HG03469 (cell line): Measurements from ENCODE around the gene RPS6KA5.
"Not testable (repeated sequence)": the region's sequence is repeated elsewhere in the genome, so short reads cannot be mapped to it uniquely, and the experiment has no call there.

ENCODE experiments used
- ATAC-seq: cut with Tn5 transposase; IDR thresholded peaks from one replicate; pipeline ENCODE4 v1.9.1; 2021; ENCODE audit warnings: mild to moderate bottlenecking, moderate library complexity, moderate number of reproducible peaks; ENCODE audit not compliant: unreplicated experiment

RPS6KA5 gene

DNA sequence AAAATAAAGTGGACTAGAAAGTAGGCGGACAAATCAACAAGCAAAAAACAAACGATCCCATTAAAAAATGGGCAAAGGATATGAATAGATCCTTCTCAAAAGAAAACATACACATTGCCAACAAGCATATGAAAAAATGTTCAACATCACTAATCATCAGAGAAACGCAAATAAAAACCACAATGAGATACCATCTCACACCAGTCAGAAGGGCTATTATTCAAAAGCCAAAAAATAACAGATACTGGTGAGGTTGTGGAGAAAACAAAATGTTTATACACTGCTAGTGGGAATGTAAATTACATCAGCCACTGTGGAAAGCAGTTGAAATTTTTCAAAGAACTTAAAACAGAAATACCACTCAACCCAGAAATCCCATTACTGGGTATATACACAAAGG lies 70.3 kb downstream of the RPS6KA5 start:
- ATAC-seq: no peak

DNA sequence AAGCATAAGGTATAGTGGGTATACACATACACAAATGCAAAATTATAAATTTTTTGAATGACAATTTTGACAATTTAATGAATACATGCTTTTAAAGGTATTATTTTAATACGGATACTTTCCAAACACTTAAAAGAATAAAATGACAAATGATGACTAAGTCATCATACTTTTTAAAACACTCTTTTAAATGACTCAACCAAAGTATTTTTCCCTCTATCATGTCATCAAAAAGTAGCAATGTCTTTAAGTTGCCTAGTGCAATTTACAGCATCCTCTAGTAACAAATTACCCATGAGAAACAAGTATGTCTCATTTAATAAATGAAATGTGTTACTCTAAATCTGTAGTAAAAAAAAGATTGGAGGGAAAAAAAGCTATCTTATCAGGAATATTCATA lies 73.3 kb downstream of the RPS6KA5 start:
- no peak for ATAC-seq

DNA sequence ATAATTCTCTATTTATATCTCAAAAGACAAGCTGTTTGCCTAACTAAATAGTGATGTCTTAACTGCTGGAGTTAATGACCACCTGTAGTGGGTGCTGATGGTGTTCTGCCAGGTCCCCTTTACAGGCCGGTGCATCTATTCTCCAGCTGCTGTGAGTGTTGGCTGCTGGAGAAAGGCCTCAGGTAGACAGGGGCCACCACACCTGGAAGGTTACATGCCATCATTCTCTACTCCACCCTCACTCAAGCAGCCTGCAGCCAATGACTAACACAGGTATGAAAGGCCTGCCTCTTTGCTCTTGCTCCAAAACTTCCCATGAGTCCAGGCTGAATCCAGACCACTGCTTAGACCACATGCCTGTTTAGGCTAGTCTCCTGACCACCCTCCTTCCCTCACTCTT lies 73.9 kb downstream of the RPS6KA5 start:
- no peak for ATAC-seq

DNA sequence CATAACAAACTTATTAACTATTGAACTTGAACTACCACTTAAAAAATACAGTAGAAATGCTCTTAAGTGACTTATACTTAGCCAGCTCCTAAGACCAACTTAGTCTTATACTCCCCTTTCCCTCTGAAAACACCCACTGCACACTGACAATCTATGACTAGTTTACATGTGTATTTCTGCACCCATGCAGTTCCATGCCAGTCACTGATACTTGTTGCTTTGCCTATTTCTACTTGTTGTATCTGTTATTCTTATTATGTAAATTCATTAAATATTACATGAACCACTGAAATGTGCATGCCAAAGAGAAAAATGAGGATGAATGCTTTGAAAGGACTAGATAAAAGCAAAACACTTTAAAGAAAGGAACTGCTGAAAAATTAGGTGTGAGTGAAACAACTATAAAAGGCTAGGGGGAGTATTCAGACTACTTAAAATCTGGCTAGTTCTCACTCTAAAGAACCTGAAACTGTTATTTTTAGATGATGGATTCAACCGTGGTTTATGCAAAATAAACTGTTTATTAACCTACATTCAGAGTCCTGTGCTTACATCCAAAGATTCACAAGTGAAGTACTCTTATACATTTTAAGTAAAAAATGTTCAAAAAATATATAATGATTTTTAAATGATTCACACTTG lies 74.7 kb downstream of the RPS6KA5 start:
- peak; percentile 70 for ATAC-seq

DNA sequence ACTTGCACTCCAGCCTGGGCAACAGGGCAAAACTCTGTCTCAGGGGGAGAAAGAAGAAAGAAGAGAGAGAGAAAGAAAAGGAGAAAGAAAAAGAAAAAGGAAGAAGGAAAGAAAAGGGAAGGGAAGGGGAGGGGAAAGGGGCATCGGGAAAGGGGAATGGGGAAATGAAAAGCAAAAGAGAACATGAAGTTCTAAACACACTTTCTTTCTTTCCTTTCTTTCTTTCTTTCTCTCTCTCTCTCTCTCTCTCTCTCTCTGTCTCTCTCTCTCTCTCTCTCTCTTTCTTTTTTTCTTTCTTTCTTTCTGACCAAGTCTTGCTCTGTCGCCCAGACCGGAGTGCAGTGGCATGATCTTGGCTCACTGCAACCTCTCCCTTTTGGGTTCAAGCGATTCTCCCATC lies 76.9 kb downstream of the RPS6KA5 start:
- ATAC-seq: no peak

DNA sequence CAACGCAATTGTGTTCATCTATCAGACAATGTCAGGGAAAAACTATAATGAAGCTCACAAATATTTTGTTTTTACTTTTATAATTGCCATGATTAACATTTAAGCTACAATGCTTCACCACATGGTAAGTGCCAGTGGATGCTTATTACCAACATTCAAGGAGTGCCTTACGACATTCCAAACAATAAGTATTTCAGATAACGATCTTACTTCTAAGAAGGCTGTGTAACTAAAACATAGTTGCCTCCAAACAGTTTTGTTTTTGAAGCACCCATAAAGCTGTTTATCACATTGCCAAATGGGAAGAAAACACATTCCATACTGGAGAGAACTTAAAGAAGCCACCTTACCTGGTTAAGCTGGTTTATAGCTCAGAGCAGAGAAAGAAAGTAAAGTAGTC lies 78.8 kb downstream of the RPS6KA5 start:
- ATAC-seq: no peak

DNA sequence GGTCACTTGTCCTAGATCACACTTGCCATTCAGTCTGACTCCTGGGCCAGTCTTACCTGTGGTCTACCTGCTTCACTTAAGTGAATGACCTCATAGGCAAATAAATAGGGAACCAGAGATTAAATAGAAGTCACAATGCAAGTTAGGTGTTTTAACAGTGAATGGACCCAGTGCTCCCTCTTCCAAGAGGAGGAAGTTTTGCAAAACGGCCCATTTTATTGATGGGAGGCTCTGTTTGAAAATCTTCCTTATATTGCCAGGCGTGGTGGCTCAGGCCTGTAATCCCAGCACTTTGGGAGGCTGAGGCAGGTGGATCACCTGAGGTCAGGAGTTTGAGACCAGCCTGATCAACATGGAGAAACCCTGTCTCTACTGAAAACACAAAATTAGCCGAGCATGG lies 79.8 kb downstream of the RPS6KA5 start:
- ATAC-seq: not testable (repeated sequence)

DNA sequence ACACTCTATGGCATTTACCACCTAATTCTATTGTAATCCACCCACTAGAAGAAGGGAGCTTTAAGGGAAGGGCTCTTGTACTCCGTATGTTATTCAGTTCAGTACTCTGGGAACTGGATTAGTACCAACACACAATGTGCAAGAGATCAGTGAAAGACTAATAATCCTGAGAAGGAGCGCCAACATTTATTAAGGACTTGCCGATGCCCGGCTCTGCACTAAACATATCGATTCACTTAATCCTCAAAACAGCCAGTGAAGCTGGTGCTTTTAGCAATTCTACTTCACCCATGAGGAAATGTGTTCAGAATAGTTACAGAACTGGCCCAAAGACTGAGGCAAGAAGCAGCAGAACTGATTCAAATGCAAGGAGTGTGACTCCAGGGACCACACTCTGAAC lies 80.9 kb downstream of the RPS6KA5 start:
- ATAC-seq: no peak

DNA sequence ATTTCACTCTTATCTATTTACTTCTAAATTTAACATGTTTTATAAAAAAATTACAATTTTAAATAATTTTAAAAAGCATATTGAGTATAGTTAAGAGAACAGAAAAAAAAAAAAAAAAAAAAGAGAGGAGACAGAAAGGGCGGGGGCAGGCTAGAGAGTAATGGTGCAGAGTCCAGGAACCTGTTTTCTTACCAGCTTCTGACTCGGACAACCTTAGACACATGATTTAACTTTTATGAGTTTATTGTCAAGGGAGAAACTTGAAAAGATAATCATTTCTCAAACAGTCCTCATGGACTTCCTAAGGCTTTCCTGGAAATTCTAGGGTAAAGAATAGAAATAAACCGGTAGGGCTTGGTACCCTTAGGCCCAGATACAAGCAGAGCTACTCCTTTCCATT lies 84.3 kb downstream of the RPS6KA5 start:
- ATAC-seq: no peak

DNA sequence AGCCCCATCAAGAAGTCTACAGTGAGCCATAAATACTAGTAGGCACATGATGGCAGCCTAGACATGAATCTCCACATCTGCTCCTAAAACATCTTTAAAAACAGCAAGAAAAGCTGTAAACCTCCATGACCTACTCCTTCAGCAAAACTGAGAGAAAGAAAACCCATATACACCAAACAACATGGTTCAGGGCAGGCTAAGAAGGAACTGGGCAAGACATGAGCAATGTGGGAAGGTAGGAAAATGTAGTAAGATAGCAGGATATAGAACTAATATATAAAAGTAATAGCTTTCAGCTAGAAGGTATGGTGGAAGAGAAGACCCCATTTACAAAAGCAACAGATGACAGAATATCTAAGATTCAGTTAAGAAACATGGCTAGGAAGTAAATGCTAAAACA lies 88.8 kb downstream of the RPS6KA5 start:
- no peak for ATAC-seq

DNA sequence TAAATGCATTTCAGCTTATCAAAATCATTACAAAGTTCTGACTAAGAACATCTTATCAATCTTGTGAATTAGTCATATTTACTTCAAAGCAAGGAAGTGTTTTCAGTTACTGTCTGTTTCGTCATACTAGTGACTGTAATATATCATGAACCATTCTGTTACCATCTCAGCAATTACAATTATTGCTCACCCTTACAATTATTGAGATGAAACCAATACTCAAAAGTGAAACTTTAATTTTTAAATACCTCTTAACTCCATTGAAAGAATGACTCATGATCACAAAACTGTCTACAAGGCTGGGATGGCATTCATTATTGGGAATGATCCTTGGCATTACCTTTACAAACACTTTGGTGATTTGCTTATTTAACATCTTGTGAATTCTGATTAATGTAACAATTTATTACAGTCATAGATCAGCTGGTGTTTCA lies 90.3 kb downstream of the RPS6KA5 start:
- ATAC-seq: no peak

DNA sequence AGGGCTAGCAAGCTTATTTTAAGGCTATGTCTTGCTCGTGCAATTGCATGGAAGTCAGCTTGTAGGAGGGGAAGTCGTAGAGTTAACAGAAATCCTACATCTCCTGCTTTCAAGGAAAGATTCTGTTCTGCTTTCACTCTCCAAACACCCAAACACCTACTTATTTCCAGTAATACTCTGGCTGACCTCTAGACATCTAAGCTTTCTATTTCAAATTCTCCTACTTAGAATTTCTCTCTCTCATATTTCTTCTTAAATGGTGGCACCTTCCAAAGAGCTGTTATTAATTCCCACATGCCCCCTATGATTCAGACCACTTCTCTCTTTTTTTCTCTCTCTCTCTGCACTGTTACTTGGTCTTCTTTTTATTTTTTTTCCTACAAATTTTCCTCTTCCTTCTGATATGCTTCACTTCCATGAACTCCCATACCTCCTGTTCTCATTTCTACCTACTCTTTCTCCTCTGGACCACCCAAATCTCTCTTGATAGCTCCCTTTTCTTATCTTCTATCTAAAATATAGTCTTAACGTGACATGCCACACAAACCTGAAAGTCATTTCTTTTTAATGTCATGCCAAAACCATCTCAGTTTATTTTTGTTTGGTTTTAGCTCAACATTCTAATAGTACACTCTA lies 90.8 kb downstream of the RPS6KA5 start:
- ATAC-seq: no peak

DNA sequence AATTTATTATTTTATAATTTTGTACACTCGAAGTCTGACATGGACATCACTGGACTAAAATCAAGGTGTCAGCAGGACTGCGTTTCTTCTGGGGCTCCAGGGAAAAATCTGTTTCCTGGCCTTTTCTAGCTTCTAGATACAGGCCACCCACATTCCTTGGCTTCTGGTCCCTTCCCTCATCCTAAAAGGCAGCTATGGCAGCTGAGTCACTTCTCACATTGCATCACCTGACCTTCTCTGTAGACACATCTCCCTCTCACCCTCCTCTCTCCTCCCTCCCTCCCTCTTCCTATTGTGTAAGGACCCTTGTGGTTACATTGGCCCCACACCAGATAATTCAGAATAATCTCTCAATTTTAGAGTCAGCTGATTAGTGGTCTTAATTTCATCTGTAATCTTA lies 92.4 kb downstream of the RPS6KA5 start:
- no peak for ATAC-seq

DNA sequence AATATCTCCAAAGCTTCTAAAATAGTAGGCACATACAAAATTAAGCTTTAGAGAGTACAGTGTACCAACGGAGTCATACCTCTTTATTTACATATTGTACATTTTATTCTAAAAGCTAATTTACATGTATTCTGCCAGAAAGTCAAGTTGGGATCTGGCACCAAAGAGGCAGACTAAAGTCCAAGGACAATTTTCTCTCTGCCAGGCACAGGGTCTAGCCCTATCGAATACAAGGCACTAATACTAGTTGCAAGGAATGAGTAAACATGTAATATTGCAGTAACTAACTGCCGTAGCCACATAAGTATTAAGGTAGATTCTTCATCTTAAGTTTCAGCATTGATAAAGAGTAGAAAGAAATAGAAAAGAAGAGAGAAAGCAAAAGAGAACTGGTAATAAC lies 93.9 kb downstream of the RPS6KA5 start:
- no peak for ATAC-seq

DNA sequence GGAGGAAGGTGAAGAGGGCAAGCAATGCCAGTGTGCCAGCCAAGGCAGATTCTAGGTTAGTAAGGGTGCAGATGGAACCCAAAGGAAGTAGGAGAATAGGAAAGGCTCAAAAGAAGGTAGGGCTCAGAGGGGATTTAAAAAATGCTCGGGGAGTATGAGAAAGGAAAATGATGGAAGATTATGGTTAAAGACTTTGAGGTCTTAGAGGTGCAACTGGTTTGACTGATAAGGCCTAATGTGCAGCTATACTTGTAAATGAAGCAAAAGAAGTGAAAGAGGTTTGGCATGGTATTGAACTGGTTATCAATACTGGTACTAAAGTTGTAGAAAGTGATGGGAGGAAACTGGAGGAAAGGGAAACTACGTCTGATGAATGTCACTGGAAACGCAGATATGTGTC lies 94.7 kb downstream of the RPS6KA5 start:
- ATAC-seq: no peak

DNA sequence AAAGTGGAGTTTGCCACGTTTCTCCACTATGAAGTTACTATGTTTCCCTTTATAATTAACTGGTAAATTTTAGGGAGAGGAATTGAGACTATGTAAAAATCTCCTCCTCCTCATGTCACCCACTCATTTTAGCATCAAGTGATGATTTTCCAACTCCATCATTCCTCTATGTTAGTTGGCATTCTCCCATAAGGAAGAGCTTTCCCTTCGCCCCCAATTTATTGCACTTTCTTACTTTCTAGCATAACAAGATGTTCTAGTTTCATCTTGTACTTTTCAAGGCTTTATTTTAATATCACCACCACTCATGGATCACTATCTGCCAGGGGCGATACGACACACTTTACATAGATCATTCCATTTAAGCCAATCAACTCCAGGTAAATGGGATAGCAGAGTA lies 97.1 kb downstream of the RPS6KA5 start:
- ATAC-seq: no peak

DNA sequence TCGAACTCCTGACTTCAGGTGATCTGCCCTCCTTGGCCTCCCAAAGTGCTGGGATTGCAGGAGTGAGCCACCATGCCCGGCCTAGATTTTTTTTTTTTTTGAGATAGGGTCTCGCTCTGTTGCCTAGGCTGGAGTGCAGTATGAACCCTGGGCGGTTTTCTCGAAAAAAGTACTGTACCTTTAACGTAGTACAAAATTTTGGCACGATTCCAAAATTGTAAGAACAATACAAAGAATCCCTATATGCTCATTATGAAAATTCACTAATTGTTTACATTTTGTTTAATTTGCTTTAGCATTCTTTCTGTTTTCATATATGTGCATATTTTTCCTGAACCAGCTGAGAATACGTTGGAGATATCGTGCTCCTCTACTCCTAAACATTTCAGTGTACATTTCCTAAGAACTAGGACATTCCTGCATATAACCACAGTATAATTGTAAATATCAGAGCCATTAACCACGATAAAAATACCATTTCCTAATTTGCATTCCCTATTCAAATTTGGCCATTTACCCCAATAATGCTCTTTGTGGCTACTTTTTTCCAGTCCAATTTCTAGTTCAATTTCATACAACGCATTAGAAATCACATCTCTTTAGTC lies 97.8 kb downstream of the RPS6KA5 start:
- no peak for ATAC-seq

DNA sequence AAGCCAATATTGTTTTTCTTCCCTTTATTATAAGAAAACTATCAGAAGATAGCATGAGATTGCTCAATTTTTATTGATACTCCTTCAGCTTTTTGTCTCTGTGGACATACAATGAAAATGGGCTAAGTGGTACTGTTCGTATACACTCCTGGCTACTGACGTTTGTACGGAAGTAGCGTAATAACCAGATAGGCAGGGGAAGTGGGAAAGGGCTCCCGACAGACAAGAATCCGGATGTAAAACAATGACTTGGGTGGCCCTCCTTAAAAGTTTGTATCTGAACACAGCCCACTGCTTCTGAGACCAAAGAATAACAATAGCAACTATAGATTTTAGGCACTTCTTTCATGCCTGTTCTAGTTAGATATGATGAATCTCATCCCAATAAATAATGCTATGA lies 99.6 kb downstream of the RPS6KA5 start:
- no peak for ATAC-seq

DNA sequence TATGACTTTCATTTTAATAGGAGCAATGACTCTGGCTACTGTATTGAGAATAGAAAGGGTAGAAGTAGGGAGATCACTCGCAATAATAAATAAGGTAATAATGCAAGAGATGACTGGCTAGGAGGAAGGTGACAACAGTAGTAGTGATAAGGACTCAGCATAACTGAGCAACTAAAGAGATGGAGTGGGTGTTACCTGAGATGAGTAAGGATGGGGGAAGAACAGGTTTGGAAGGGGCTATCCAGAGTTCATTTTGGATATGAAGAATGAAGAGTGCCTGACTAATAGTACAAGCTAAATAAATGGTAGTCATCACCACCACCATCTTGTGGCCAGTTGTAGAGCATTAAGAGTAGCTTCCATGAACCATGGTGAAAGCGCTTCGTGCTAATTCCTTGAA lies 101.1 kb downstream of the RPS6KA5 start:
- no peak for ATAC-seq

DNA sequence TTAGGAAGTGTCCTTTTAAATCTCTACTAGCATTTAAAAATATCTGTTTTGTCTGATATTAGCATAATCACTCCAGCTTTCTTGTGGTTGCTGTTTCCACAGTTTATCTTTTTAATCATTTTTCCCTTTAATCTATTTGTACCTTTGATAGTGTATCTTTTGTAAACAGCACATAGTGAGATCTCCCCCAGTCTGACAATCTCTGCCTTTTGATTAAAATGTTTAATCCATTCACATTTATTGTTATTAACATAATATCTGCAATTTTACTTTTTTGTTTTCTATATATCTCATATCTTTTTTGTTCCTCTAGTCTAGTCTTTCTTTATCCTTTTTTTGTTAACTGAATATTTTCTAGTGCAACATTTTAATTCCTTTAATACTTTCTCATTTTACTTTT lies 104.2 kb downstream of the RPS6KA5 start:
- no peak for ATAC-seq

DNA sequence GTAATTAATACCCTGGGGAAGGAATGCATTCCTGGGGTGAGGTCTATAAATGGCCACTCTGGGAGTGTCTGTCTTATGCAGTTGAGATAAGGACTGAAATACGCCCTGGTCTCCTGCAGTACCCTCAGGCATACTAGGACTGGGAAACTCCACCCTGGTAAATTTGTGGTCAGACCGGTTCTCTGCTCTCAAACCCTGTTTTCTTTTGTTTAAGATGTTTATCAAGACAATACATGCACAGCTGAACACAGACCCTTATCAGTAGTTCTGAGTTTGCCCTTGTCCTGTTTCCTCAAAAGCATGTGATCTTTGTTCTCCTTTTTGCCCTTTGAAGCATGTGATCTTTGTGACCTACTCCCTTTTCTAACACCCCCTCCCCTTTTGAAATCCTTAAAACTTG lies 106.8 kb downstream of the RPS6KA5 start:
- ATAC-seq: not testable (repeated sequence)

DNA sequence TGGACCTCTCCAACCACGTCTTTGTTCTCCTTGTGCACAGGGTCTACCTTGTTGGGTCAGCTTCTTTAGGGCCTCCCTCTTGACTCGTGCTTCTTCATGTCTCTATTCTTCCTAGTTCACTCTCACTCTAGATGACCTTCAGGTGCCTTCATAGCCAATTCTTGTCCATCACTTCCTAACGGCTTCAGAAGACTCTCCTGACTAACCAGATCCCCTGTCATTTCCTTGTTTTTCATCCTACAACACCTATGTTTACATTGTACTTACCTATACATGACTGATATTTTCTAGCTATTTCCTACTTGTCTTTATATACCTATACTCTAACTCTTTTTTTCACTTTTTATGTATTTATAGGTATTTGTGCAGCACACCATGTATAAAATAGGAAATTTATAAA lies 117.1 kb downstream of the RPS6KA5 start:
- no peak for ATAC-seq

DNA sequence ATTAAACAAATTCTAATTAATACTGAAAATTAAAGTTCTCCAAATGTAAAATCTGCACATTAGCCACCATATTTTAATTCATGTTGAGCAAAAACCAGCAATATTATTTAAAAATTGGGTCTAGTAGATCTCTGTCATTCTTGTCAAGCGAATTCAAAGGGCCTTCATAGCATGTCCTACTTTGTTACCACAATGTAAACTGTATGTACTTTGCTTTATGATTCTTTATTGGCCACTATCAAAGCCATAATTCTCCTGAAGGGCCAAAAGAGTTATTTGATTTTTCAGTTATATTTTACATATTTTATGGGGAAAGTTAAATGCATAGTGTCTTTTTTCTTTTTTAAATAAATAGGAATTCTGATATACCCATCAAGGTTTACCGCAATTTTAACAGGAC lies 117.9 kb downstream of the RPS6KA5 start:
- no peak for ATAC-seq
